T-helper 2 cell treated with Interferon-gamma antibody and Interleukin-4, amounts not matched to agents 100 ng/mL and 5 ng/mL, for 36 hours (primary cell): ENCODE data around the gene CPSF6. TPM values are rescaled to one million over a fixed set of nuclear protein-coding genes. Genes with fewer than 3 reads are reported as not detected.
"Not testable (repeated sequence)": the region's sequence is repeated elsewhere in the genome, so short reads cannot be mapped to it uniquely, and the experiment has no call there.

ENCODE experiments used
- intact Hi-C: fragments of 100-400 bp; cut with micrococcal nuclease; formaldehyde crosslinking; loops from one replicate; pipeline ENCODE4 v1.15.1; 2023
- total RNA-seq: library from RNA; stranded (reverse); gene quantifications from 2 replicates; pipeline ENCODE4 v1.2.3, GENCODE V29; 2022

Gene CPSF6
- total RNA-seq, 1 donor from 2014 or later = 101 TPM

DNA sequence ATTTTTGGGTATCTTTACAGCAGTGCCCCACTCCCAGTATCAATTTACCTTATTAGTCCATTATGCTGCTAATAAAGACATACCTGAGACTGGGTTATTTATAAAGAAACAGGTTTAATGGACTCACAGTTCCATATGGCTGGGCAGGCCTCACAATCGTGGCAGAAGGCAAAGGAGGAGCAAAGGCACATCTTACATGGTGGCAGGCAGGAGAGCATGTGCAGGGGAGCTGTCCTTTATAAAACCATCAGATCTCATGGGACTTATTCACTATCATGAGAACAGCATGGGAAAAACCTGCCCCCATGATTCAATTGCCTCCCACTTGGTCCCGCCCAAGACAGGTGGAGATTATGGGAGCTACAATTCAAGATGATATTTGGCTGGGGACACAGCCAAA, 77.9 kb downstream of the CPSF6 start:
- intact Hi-C loops = not testable (repeated sequence)

DNA sequence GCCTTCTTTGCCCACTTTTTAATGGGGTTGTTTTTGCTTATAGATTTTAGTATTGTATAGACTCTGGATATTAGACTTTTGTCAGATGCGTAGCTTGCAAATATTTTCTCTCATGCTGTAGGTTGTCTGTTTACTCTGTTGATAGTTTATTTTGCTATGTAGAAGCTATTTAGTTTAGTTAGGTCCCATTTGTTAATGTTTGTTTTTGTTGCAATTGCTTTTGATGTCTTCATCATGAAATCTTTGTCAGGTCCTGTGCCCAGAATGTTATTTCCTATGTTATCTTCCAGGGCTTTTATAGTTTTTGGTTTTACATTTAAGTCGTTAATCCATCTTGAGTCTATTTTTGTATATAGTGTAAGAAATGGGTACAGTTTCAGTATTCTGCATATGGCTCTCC, 78.9 kb downstream of the CPSF6 start:
- intact Hi-C loops = no loop called here

DNA sequence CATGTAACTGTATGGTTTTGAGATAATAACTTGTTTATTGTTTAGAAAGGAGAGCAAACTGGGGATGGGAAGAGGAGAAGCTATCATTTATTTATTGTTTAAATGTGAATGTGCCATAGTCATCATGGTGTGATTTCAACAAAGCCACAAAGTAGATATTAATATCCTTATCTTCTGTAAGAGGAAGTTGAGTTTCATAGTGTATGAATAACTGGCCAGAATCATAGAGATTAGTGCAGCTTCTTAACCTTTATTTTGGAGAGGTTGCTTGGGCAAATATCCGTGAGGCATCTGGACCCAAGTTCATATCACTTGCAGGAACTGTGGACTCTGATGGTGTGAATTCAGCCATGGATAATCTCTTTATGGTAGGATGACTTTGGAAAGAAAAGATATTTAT, 82.0 kb downstream of the CPSF6 start:
- intact Hi-C loops = no loop called here

Other genes starting within 250 kb of the CPSF6 start
- gene LYZ, start 108.8 kb downstream of the CPSF6 start, total RNA-seq = 0.89 and 1.8 TPM in 2 replicates
- 37.8 and 39.6 TPM in 2 replicates for gene YEATS4, start 120.2 kb downstream of the CPSF6 start, total RNA-seq
- 12.2 and 13.5 TPM in 2 replicates for gene FRS2, start 230.8 kb downstream of the CPSF6 start, total RNA-seq